ENCODE results near the gene CARMIL1. TPM values are rescaled to one million over a fixed set of nuclear protein-coding genes. Genes with fewer than 3 reads are reported as not detected.

Gene CARMIL1
- total RNA-seq, 1 experiment from 2014 or later = 23.6 TPM

DNA sequence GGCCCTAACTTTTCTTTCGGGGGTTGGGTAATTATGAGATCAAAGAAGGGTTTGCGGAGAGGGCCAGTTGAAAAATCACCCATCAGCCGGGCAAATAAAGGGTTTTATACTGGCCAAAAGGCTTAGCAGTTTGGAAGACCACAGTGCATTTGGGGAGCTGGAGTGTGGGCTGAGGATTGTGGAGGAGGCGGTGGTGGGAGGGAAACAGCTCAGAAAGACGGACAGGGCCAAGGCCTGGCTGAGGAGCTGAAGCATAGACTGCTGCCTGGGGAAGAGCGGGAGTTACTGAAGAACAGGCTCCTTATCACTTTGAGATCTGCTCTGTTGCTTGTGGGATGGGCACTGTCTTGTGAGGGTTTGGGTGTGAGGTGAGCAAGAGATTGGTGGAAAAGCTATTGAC is 144.2 kb downstream of the CARMIL1 start:
- H3K27ac Mint-ChIP-seq = peak overlapping the region in 2 of 3 experiments; percentile 19 to 68; a peak in 4 of 7 replicates
- TF ChIP-seq, protein P1, sequence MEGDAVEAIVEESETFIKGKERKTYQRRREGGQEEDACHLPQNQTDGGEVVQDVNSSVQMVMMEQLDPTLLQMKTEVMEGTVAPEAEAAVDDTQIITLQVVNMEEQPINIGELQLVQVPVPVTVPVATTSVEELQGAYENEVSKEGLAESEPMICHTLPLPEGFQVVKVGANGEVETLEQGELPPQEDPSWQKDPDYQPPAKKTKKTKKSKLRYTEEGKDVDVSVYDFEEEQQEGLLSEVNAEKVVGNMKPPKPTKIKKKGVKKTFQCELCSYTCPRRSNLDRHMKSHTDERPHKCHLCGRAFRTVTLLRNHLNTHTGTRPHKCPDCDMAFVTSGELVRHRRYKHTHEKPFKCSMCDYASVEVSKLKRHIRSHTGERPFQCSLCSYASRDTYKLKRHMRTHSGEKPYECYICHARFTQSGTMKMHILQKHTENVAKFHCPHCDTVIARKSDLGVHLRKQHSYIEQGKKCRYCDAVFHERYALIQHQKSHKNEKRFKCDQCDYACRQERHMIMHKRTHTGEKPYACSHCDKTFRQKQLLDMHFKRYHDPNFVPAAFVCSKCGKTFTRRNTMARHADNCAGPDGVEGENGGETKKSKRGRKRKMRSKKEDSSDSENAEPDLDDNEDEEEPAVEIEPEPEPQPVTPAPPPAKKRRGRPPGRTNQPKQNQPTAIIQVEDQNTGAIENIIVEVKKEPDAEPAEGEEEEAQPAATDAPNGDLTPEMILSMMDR (conservative IDR thresholded peaks at IDR 0.05) = no peak

More for the DNA sequence above, 144.2 kb downstream of the CARMIL1 start:
- H3K4me1 ChIP-seq (ENCODE audit: insufficient read depth, low read length) = peaks cover 3% of the 10 kb centered on the region; the same call in 1 of the 2 replicates
- H3K9me3 ChIP-seq (ENCODE audit: control insufficient read depth, low read depth, low read length) = peaks cover 5% of the 10 kb centered on the region
- H3K23ac ChIP-seq (ENCODE audit: insufficient read length, low read depth, low read length) = no peak overlapping the region
- no peak overlapping the region for H2BK20ac ChIP-seq (ENCODE audit: low read depth, low read length, poor library complexity, severe bottlenecking)
- no peak overlapping the region for H4K8ac ChIP-seq (replicated peaks; ENCODE audit: insufficient read length, low read depth, low read length)
- no peak overlapping the region; the same call in 1 of the 2 replicates for H3K14ac ChIP-seq (ENCODE audit: insufficient read depth, low read length)
- Mint-ChIP-seq H3K4me3 (no peak overlapping the region), H3K36me3 (ENCODE audit: insufficient read depth in 1 of 3, low read depth in 3 of 3) (peaks cover 17 to 21% (median 20%) of the 10 kb centered on the region in 3 experiments), H3K4me1 (peaks cover 18 to 27% of the 10 kb centered on the region in 2 experiments), H3K9me3 (peaks cover 12 to 17% of the 10 kb centered on the region in 2 experiments), H3K27me3 (ENCODE audit: low read depth) (no peaks in the 10 kb centered on the region)
- no peak overlapping the region for H3K56ac ChIP-seq (ENCODE audit: insufficient read length, low read depth, low read length)
- no peaks in the 10 kb centered on the region for H4K20me1 ChIP-seq (ENCODE audit: control insufficient read depth, insufficient read depth, insufficient read length)
- DNase-seq = no peak
- H2BK120ac ChIP-seq (ENCODE audit: low read depth, low read length, poor library complexity, severe bottlenecking) = no peak overlapping the region
- H3T11ph ChIP-seq (ENCODE audit: low read length) = no peak overlapping the region
- H3K79me1 ChIP-seq (ENCODE audit: insufficient read depth, low read depth, low read length, poor library complexity, severe bottlenecking) = no peaks in the 10 kb centered on the region
- H3K4me2 ChIP-seq (ENCODE audit: insufficient read depth, insufficient read length, low read length) = no peak overlapping the region
- H3K18ac ChIP-seq (ENCODE audit: insufficient read length, low read depth, low read length) = no peak overlapping the region
- no peak overlapping the region for H2AK5ac ChIP-seq (ENCODE audit: insufficient read length, low read length)
- no peak overlapping the region for H2BK15ac ChIP-seq (ENCODE audit: low read depth, low read length)
- H3K4ac ChIP-seq (ENCODE audit: low read depth, low read length) = no peak overlapping the region
- H3K27ac ChIP-seq (ENCODE audit: insufficient read length, low read depth, low read length) = no peak overlapping the region
- H2AFZ ChIP-seq (ENCODE audit: low read length) = no peak overlapping the region
- no peak overlapping the region for H4K5ac ChIP-seq (ENCODE audit: insufficient read length, low read depth, low read length)
- no peak overlapping the region for H3K9ac ChIP-seq (ENCODE audit: extremely low read depth, insufficient read length, low read length)
- WGBS (ENCODE audit: extremely low coverage, insufficient read length, low lambda C conversion rate) = no CpG with 5 or more reads among the region's 6 CpGs
- no peak overlapping the region for H2BK12ac ChIP-seq (ENCODE audit: insufficient read length, low read depth, low read length)
- H3K23me2 ChIP-seq (ENCODE audit: insufficient read length, low read depth, low read length, poor library complexity, severe bottlenecking) = no peaks in the 10 kb centered on the region
- H4K91ac ChIP-seq (ENCODE audit: insufficient read length, low read depth, low read length) = no peak overlapping the region
- H3K79me2 ChIP-seq (ENCODE audit: insufficient read depth, low read length) = no peaks in the 10 kb centered on the region
- H3K27me3 ChIP-seq (ENCODE audit: insufficient read depth, low read length) = no peaks in the 10 kb centered on the region
- H2BK5ac ChIP-seq (ENCODE audit: insufficient read length, low read length) = no peak overlapping the region

All from H9 (cell line).